MM.1S (cell line): ENCODE data around the gene CMTM3.

Experiments
- CTCF ChIP-seq: fragments of 300-600 bp; sonication (generic); IDR thresholded peaks from 2 replicates; pipeline ENCODE4 v1.5.1; 2016; ENCODE audit warnings: antibody characterized with exemption, low read length, mixed read lengths
- EZH2 ChIP-seq: fragments of 300-600 bp; sonication (generic); optimal IDR thresholded peaks from 2 replicates; pipeline ENCODE3; 2017; ENCODE audit warnings: low read depth, mild to moderate bottlenecking, antibody characterized with exemption, low read length, mixed read lengths
- EZH2phosphoT487 ChIP-seq: fragments of 300-600 bp; sonication (generic); IDR thresholded peaks from 2 replicates; pipeline ENCODE4 v1.6.1; 2018; ENCODE audit warnings: antibody characterized with exemption, low read length

DNA sequence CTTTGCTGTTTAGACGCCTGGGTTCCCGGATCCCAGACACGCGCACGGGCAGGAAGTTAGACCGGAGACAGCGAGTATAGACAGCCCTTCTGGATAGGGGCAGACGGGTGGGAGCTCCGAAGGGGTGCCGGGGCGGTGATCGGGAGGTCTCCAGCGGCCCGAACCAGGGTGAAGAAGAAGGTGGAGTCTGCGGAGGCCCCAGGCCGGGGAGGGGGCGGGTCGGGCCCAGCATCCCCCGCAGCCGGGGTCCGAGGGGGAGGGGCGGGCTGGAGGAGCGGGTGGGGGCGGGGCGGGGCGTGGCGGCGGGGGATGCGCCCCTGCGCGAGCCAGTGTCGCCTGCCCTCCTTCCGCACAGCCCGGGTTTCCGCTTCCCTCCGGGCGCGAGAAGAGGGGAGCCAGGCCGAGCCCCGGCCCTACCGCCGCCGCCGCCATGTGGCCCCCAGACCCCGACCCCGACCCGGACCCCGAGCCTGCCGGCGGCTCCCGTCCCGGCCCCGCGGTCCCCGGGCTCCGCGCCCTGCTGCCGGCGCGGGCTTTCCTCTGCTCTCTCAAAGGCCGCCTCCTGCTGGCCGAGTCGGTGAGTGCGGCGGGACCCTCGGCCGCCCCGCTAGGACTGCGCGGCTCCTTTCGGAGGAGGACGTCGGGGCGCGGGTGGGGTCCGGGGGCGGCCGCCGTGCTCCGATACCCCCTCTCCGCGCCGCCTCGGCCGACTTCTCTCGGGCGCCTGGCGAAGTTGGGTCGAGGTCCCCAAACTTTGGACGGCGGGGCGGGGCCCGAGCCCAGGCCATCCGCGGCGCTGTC is at the start of gene CMTM3:
- TF ChIP-seq CTCF, result peak; percentile 46
- no peak for TF ChIP-seq EZH2
- TF ChIP-seq EZH2phosphoT487, result no peak
